ES-I3 (cell line): ENCODE data around the gene CLEC18A.

Experiments used
- H3K36me3 ChIP-seq: 2 replicates; pipeline ENCODE4 v1.6.1; 2013; ENCODE audit warnings: mild to moderate bottlenecking, low read length, control low read depth, moderate library complexity; ENCODE audit not compliant: insufficient read depth
- H3K4me1 ChIP-seq: 2 replicates; pipeline ENCODE4 v1.6.1; 2013; ENCODE audit warnings: mild to moderate bottlenecking, control low read depth, low read length; ENCODE audit not compliant: insufficient read depth
- H3K9ac ChIP-seq: 2 replicates; pipeline ENCODE4 v1.6.1; 2013; ENCODE audit warnings: low read depth, mild to moderate bottlenecking, low read length, moderate library complexity
- H3K9me3 ChIP-seq: 2 replicates; pipeline ENCODE4 v1.6.1; 2013; ENCODE audit warnings: mild to moderate bottlenecking, low read length, moderate library complexity; ENCODE audit not compliant: control insufficient read depth, insufficient read depth

CLEC18A gene

DNA sequence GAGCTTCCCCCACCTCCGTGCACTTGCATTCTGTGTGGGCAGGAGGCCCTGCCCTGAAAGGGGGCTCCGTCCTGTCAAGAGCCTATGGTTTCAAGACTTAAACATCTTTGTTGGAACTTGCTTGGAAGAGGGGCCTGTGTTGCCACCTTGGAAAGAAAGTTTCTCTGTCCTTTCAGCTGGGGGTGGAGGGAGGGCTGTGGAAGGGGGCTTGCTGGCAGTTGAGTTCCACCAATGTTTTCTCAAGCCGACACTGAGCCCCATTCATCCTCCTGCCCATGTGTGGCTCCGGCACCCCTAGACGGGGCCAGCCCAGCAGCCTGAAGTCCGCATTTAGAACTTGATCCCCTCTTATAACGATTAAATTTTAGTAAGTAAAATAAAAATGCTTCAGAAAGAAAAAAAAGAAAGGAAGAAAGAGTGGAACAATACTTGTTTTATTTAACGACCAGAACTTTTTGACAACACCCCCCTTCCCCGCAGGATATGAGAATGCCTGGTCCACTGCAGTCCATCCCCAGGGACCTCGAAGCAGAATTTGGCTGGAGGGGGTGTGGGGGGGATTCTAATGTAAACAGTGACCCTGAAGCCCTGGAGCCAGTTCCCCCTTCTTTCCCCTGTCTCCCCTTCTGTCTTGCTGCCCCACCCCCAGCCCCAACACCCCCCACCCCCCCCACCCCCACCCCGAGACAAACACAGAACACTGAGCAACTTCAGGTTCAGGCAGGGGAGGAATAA lies 26.9 kb upstream of the CLEC18A start:
- H3K9ac ChIP-seq, result no peak overlapping the region

GRCh38 chr16:69924777-69925191 lies 26.4 kb upstream of the CLEC18A start:
- Histone ChIP-seq H3K9me3 (no peaks in the 10 kb centered on the region), H3K36me3 (no peaks in the 10 kb centered on the region), H3K9ac (no peak overlapping the region; the same call in 1 of the 2 replicates), H3K4me1 (peaks cover 28% of the 10 kb centered on the region)

More for the DNA sequence above, 26.9 kb upstream of the CLEC18A start:
- Histone ChIP-seq H3K36me3 (no peaks in the 10 kb centered on the region), H3K4me1 (peaks cover 28% of the 10 kb centered on the region), H3K9me3 (no peaks in the 10 kb centered on the region)

GRCh38 chr16:69925311-69925710 lies 25.8 kb upstream of the CLEC18A start:
- H3K9ac ChIP-seq, result no peak overlapping the region
- no peaks in the 10 kb centered on the region for H3K36me3 ChIP-seq
- no peaks in the 10 kb centered on the region for H3K9me3 ChIP-seq
- peaks cover 28% of the 10 kb centered on the region for H3K4me1 ChIP-seq

GRCh38 chr16:69926241-69926640 lies 24.9 kb upstream of the CLEC18A start:
- H3K4me1 ChIP-seq, result peaks cover 28% of the 10 kb centered on the region
- no peaks in the 10 kb centered on the region for H3K36me3 ChIP-seq
- H3K9me3 ChIP-seq, result no peaks in the 10 kb centered on the region
- no peak overlapping the region for H3K9ac ChIP-seq

DNA sequence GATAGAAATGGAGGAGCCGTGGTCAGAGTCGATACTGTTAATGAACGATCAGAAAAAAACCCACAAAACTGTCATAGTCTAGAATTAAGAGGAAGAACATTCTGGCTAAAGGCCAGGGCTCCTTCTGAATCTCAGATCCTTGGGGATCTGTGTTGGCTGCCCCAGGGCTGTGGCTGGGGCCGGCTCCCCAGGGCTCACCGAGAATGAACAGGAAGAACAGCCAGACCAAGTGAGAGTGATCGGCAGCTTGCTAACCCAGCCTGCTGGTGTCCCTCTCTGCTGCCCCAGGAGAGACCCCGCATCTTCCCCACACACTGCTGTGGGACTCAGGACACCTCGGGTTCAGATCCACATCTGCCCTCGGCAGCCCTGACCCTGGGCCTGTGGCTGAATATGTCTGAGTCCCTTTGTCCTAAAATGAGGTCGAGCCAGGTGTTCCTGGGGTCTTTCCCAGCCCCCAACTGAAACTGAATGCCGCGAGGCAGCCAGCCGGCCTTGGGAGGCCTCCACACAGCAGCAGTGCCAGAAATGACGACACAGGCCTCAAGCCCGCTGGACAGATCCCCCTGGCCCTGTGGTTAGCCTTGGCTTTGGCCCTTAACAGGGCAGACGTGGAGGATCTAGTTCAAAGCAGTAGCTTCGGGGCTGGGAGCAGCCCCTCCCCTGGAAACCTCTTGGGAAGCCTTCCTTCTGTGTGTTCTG lies 23.9 kb upstream of the CLEC18A start:
- H3K9ac ChIP-seq, result no peak overlapping the region
- no peaks in the 10 kb centered on the region for H3K9me3 ChIP-seq
- H3K4me1 ChIP-seq, result peaks cover 28% of the 10 kb centered on the region
- H3K36me3 ChIP-seq, result no peaks in the 10 kb centered on the region; the same call in 1 of the 2 replicates

GRCh38 chr16:69928856-69929400 lies 22.2 kb upstream of the CLEC18A start:
- no peaks in the 10 kb centered on the region; the same call in 1 of the 2 replicates for H3K36me3 ChIP-seq
- H3K9me3 ChIP-seq, result no peaks in the 10 kb centered on the region
- peaks cover 22% of the 10 kb centered on the region for H3K4me1 ChIP-seq
- H3K9ac ChIP-seq, result no peak overlapping the region

DNA sequence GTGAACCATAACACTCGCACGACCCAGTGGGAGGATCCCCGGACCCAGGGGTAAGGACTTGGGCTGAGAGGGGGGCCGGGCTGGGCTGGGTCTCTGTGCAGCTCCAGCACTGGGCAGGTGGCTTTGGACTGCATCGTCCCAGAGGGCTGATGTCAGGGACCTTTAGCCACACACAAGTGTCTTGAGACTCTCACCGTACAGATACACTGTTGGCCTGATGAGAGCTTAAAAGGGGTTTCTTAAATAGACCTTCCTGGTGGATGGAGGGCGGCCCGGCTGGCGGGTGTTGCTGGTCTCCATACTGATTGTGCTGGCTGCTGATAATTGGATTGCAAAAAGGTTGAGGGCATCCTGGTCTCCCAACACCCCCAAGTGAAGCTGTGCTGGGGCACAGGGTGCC lies 21.7 kb upstream of the CLEC18A start:
- Histone ChIP-seq H3K36me3 (no peaks in the 10 kb centered on the region; the same call in 1 of the 2 replicates), H3K9me3 (no peaks in the 10 kb centered on the region), H3K4me1 (peaks cover 17% of the 10 kb centered on the region), H3K9ac (no peak overlapping the region)

DNA sequence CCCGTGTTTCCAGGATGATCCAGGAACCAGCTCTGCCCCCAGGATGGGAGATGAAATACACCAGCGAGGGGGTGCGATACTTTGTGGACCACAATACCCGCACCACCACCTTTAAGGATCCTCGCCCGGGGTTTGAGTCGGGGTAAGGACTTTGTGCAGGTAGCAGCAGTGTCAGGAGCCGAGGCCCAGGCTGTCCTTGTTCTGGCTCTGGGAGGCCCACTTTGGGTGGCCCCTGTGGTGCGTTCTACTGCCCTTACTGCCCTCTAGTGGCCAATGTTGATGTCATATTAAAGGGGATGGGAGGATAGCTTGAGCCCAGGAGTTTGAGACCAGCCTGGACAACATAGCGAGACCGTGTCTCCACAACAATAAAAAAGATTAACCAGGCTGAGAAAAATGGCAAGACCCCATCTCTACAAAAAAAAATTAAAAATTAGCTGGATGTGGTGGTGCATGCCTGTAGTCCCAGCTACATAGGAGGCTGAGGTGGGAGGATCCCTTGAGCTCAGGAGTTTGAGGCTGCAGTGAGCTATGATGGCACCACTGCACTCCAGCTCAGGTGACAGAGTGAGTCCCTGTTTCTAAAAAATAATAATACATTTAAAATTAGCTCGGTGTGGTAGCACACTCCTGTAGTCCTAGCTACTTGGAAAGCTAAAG lies 20.9 kb upstream of the CLEC18A start:
- Histone ChIP-seq H3K4me1 (peaks cover 12% of the 10 kb centered on the region), H3K36me3 (no peaks in the 10 kb centered on the region; the same call in 1 of the 2 replicates), H3K9me3 (no peaks in the 10 kb centered on the region), H3K9ac (no peak overlapping the region)

GRCh38 chr16:69931631-69932030 lies 19.5 kb upstream of the CLEC18A start:
- peaks cover 8% of the 10 kb centered on the region; the same call in 1 of the 2 replicates for H3K4me1 ChIP-seq
- no peaks in the 10 kb centered on the region; the same call in 1 of the 2 replicates for H3K36me3 ChIP-seq
- no peaks in the 10 kb centered on the region for H3K9me3 ChIP-seq
- H3K9ac ChIP-seq, result no peak overlapping the region

DNA sequence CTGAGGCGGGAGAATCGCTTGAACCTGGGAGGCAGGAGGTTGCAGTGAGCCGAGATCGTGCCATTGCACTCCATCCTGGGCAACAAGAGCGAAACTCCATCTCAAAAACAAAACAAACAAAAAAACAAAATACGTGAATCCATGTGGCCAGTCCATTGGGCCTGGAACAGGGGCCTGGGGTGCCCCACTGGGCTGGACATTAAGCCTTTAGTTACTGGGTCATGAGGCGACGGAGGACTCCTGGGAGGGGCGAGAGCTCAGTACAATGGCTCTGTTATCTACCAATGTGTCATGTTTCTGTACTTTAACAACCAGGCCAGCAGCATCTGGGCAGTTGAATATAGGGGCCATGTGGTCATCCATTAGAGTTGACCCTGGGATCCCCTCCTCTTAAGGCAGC lies 18.9 kb upstream of the CLEC18A start:
- Histone ChIP-seq H3K4me1 (peaks cover 8% of the 10 kb centered on the region; the same call in 1 of the 2 replicates), H3K9ac (no peak overlapping the region), H3K36me3 (no peaks in the 10 kb centered on the region; the same call in 1 of the 2 replicates), H3K9me3 (no peaks in the 10 kb centered on the region)

GRCh38 chr16:69932691-69933392 lies 18.3 kb upstream of the CLEC18A start:
- H3K9ac ChIP-seq, result no peak overlapping the region
- no peaks in the 10 kb centered on the region; the same call in 1 of the 2 replicates for H3K36me3 ChIP-seq
- H3K4me1 ChIP-seq, result peaks cover 2% of the 10 kb centered on the region; the same call in 1 of the 2 replicates

GRCh38 chr16:69934044-69934443 lies 17.1 kb upstream of the CLEC18A start:
- Histone ChIP-seq H3K36me3 (no peaks in the 10 kb centered on the region; the same call in 1 of the 2 replicates), H3K4me1 (no peaks in the 10 kb centered on the region), H3K9me3 (no peaks in the 10 kb centered on the region), H3K9ac (no peak overlapping the region)

More at GRCh38 chr16:69932691-69933392, 18.3 kb upstream of the CLEC18A start:
- no peaks in the 10 kb centered on the region for H3K9me3 ChIP-seq

- Histone ChIP-seq H3K9ac (no peak overlapping the region), H3K9me3 (no peaks in the 10 kb centered on the region), H3K4me1 (no peaks in the 10 kb centered on the region), H3K36me3 (no peaks in the 10 kb centered on the region; the same call in 1 of the 2 replicates)
These were observed 16.4 kb upstream of the CLEC18A start for GRCh38 chr16:69934751-69935150.
